ENCODE results near the gene NUP210. TPM values are rescaled to one million over a fixed set of nuclear protein-coding genes. Genes with fewer than 3 reads are reported as not detected.

NUP210 gene
- total and polyA plus RNA-seq, 2 of the 13 experiments (the other 11 are each of a cell fraction or from before 2014, with no cell fraction given): 31.6 to 35.2 TPM

DNA sequence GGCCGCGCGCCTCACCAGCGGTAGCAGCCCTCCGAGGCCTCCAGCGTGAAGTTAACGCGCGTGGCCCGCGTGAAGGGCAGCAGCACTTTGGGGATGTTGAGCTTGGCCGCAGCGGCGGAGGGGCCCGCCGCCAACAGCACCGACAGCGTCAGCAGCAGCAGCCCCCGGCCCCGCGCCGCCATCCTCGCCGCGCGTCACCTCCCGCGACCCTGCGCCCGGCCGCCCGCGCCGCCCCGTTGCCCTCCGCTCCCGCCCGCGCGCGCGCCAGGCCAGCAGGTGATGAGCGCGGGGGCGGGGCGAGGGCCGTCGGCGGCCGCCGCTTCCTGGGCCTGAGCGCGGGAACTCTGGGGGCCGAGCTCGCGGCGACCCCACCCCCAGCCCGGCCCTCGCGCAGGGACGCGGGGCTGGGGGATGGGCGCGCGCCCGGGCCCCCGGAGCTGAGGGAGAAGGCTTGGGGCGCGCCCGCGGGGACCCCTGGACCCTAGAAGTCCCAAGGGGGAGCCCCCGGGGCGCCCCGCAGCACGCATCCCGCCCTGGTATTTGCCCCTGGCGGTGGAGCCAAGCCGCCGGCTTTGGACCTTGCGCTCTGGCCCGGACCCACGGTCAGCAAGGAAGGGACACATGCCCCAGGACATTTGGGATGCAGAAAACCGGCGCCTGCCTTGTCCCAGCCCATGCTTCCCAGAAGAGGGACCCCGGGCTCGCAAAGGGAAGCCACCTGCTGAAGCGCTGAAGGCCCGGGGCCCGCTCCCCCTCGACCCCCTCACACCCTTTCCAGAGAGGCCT is at the start of gene NUP210 (continued):
- no peak for TF ChIP-seq MYPOP (CRISPR knock-in tag; IDR thresholded peaks at IDR 0.05)
- no peak for TF ChIP-seq ZBTB38 (CRISPR knock-in tag; IDR thresholded peaks at IDR 0.05)
- peak; percentile 59; the same call in 1 of the 2 replicates for TF ChIP-seq E2F5 (CRISPR knock-in tag; conservative IDR thresholded peaks at IDR 0.05)
- no peak for TF ChIP-seq NFATC3 (CRISPR knock-in tag; IDR thresholded peaks at IDR 0.05)
- TF ChIP-seq RARG (CRISPR knock-in tag; IDR thresholded peaks at IDR 0.05; ENCODE audit: low read depth): no peak
- 0 out of 2 replicates have a peak, but pooled peaks have one; percentile 23 for TF ChIP-seq ZNF446 (CRISPR knock-in tag; IDR thresholded peaks at IDR 0.05)
- 0 out of 2 replicates have a peak, but pooled peaks have one; percentile 22 for TF ChIP-seq ZNF232 (CRISPR knock-in tag; IDR thresholded peaks at IDR 0.05; ENCODE audit: borderline replicate concordance)
- TF ChIP-seq SMARCE1 (IDR thresholded peaks at IDR 0.05; ENCODE audit: borderline replicate concordance): no peak
- TF ChIP-seq ZNF563 (CRISPR knock-in tag; IDR thresholded peaks at IDR 0.05): no peak
- no peak for TF ChIP-seq ZNF101 (CRISPR knock-in tag; IDR thresholded peaks at IDR 0.05; ENCODE audit: borderline replicate concordance, low read depth)
- no peak for TF ChIP-seq ZNF230 (CRISPR knock-in tag; IDR thresholded peaks at IDR 0.05)
- no peak for TF ChIP-seq KDM4B (CRISPR knock-in tag; IDR thresholded peaks at IDR 0.05)
- TF ChIP-seq RNF2 (conservative IDR thresholded peaks at IDR 0.05; ENCODE audit: low read depth): no peak; the same call in 1 of the 2 replicates
- no peak for TF ChIP-seq ZNF747 (CRISPR knock-in tag; IDR thresholded peaks at IDR 0.05; ENCODE audit: borderline replicate concordance)
- TF ChIP-seq, protein P1, sequence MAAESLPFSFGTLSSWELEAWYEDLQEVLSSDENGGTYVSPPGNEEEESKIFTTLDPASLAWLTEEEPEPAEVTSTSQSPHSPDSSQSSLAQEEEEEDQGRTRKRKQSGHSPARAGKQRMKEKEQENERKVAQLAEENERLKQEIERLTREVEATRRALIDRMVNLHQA (CRISPR knock-in tag; IDR thresholded peaks at IDR 0.05): no peak
- TF ChIP-seq PHF21A (CRISPR knock-in tag; IDR thresholded peaks at IDR 0.05): peak; percentile 75
- no peak for TF ChIP-seq ZNF430 (CRISPR knock-in tag; IDR thresholded peaks at IDR 0.05)
- TF ChIP-seq ZNF883 (CRISPR knock-in tag; IDR thresholded peaks at IDR 0.05; ENCODE audit: not compliant biosample characterization): no peak
- TF ChIP-seq, protein P2, sequence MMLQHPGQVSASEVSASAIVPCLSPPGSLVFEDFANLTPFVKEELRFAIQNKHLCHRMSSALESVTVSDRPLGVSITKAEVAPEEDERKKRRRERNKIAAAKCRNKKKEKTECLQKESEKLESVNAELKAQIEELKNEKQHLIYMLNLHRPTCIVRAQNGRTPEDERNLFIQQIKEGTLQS (CRISPR knock-in tag; IDR thresholded peaks at IDR 0.05): no peak
- TF ChIP-seq NFKBIZ (CRISPR knock-in tag; IDR thresholded peaks at IDR 0.05): no peak
- TF ChIP-seq SOX6 (IDR thresholded peaks at IDR 0.05): no peak
- no peak for TF ChIP-seq SOX6 (CRISPR knock-in tag; IDR thresholded peaks at IDR 0.05)
- TF ChIP-seq, protein P3, sequence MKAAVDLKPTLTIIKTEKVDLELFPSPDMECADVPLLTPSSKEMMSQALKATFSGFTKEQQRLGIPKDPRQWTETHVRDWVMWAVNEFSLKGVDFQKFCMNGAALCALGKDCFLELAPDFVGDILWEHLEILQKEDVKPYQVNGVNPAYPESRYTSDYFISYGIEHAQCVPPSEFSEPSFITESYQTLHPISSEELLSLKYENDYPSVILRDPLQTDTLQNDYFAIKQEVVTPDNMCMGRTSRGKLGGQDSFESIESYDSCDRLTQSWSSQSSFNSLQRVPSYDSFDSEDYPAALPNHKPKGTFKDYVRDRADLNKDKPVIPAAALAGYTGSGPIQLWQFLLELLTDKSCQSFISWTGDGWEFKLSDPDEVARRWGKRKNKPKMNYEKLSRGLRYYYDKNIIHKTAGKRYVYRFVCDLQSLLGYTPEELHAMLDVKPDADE (CRISPR knock-in tag; IDR thresholded peaks at IDR 0.05): no peak; the same call in 1 of the 2 replicates
- TF ChIP-seq CREB1 (IDR thresholded peaks at IDR 0.05): no peak
- TF ChIP-seq CREB1 (CRISPR knock-in tag; IDR thresholded peaks at IDR 0.05): no peak
- no peak for TF ChIP-seq BRF2 (CRISPR knock-in tag; IDR thresholded peaks at IDR 0.05)
- TF ChIP-seq ZNF775 (CRISPR knock-in tag; IDR thresholded peaks at IDR 0.05; ENCODE audit: borderline replicate concordance): no peak

Data from HepG2 (cell line).